GM18873 (cell line): ENCODE data around the gene DVL1.

Source experiments
- ATAC-seq: cut with Tn5 transposase; IDR thresholded peaks from one replicate; pipeline ENCODE4 v1.9.1; 2021; ENCODE audit warnings: mild to moderate bottlenecking, moderate library complexity, moderate number of reproducible peaks; ENCODE audit not compliant: unreplicated experiment, low FRiP score

Gene DVL1

GRCh38 chr1:1314678-1315335 lies 34.4 kb downstream of the DVL1 start:
- ATAC-seq = no peak

DNA sequence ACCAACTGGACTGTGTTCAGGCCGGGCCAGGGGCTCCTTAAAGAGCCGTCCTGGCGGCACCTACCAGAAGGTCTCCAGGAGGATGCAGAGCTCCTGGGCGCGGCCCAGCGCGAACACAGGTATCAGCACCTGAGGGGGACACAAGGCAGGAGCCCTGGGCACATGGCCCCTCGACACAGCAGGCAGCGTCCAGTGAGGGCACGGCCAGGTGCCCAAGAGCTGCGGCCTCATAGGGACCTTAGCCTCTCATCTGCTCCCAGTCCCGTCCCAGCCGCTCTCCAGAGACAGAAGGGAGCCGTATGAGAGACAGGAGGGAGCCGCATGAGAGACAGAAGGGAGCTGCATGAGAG lies 35.0 kb downstream of the DVL1 start:
- no peak for ATAC-seq

- no peak for ATAC-seq
These were observed 35.5 kb downstream of the DVL1 start for GRCh38 chr1:1313500-1314236.

DNA sequence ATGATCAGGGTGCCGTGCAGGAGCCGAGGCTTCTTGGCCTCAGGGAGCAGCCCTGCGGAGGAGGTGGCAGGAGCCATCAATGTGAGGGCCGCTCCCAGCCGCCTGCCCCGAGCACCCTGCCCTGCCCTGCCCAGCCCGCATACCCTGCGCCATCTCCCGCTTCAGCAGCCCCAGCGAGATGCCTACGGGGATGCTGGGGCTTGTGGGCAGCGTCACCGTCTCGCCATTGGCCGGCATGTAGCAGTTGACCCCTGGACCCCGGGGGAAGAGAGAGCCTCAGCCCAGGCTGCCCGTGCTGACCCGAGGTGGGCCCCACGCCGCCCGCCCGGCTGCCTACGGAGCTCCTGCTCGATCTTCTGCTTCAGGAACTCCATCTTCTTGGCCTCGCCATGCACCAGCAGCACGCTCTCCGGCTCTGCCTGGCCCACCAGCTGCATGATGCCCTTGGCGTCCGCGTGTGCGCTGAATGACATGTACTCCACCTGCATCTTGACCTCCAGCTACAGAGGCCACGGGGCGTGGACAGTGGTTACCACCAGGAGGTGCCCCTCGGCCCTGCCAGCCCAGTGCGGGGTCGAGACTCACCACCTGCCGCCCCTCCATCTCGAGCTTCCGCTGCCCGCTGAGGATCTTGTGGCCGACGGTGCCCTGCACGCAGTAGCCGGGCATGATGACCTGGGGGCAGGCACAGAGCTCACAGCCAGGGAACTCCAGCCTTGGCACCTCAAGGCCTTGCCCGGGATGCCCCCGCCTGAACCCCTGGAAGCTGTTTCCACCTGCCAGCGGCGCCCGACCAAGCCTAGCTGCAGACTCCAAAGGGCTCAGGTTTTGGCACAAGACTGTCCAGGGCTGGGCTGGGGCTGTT lies 36.5 kb downstream of the DVL1 start:
- no peak for ATAC-seq

DNA sequence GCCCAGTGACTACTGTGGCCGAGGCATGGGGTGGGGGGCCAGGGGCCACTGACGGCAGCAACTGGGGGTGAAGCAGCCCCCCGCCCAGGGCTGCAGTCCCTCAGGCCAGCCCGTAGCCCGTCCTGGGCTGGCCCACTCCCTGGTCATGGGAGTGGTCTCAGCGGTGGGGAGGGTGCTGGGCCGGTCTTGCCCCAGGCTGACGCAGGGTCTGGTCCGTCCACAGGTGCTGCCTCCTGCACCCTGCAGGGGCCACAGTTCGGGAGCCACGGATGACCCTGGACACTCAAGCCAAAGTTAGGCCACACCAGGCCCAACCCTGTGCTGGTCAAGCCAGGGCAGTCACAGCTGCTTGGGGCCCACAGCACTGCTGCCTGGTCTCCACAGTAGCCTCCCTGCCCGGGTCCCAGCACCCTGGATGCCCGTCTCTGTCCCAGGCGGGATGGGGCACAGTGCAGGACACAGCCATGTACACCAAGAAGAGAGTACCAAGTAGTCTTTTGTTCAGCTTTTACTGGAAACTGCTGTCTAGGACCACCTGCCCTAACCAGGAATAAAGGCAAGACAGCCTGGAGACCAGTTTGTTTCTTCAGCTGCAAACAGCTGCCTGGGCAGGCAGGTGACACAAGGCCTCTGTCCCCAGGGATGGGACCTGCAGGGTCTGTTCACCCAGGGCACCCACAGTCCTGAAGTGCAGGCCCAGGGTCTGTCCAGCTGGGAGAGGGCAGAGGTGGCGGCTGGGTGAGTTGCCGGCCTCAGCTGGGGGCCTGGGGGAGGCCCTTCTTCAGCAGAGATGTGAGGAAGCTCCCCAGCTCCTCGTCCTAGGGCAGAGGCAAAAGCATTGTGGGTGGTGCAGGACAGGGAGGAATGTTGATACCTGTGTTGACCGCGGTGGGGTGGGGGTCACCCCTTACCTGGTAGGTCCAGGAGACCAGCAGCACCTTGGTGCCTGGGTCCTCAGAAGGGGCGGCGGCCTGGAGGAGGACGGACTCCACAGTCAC lies 37.8 kb downstream of the DVL1 start:
- ATAC-seq = no peak

DNA sequence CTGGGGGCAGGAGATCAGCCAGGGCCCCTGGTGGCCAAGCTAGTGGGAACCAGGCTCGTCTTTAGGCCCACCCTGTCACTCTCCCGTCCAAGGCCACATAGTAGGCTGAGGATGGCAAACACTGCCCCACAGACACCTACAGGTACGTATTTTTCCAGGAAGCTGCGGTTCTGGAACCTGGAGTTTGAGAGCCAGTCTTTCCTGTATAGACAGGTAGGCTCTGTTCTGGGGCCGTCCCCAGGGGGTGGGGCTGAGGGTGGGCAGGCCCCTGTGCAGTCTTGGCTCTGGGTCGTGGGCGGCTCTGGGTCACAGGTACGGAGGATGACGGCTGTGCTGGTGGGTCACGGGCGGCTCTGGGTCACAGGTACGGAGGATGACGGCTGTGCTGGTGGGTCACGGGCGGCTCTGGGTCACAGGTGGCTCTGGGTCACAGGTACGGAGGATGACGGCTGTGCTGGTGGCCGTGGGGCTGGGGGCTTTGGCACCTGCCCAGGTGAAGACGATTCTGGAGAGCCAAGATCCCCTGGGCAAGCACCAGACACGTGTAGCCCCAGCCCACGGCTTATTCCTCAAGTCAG lies 38.7 kb downstream of the DVL1 start:
- no peak for ATAC-seq

- no peak for ATAC-seq
These were observed 39.2 kb downstream of the DVL1 start for GRCh38 chr1:1310109-1310385.

- no peak for ATAC-seq
These were observed 39.7 kb downstream of the DVL1 start for GRCh38 chr1:1309251-1310108.

- peak; percentile 1 for ATAC-seq
These were observed 40.4 kb downstream of the DVL1 start for GRCh38 chr1:1308756-1309250.

- peak; percentile 47 for ATAC-seq
These were observed 41.1 kb downstream of the DVL1 start, which contains the start of the genes ACAP3 and PUSL1 for GRCh38 chr1:1307923-1308755. Gene ACAP3 (minus strand): TSS chr1:1307930. CDS start chr1:1307815, 115 bp downstream. Gene PUSL1 (plus strand): TSS chr1:1308597. CDS start chr1:1308644, 47 bp downstream.

- no peak for ATAC-seq
These were observed 41.8 kb downstream of the DVL1 start for GRCh38 chr1:1307261-1307922.

DNA sequence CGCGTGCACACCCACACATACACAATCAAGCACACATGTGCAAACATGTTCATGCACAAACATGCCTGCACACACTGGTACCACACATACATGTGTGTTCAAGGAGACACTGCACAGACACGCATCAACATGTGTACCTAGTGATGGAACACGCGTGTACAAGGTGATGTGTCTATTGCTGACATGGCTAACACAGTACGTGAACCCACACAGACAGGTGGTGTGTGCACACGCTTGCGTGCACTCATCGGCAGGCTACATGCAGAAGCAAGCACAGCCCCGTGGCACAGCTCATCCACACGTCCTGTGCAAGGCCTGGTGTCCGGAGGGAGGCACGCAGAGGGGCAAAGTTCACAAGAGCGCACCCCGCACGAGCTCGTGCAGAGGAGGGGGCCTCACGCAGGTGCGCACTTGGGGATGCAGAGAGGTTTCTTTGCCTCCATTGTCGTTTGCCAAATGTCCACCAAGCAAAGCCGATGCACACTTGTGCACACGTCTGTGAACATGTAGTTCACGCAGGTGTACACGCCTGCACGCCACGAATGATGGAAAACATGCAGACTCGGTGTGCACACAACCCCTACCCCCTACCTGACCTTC lies 42.5 kb downstream of the DVL1 start:
- ATAC-seq = no peak

DNA sequence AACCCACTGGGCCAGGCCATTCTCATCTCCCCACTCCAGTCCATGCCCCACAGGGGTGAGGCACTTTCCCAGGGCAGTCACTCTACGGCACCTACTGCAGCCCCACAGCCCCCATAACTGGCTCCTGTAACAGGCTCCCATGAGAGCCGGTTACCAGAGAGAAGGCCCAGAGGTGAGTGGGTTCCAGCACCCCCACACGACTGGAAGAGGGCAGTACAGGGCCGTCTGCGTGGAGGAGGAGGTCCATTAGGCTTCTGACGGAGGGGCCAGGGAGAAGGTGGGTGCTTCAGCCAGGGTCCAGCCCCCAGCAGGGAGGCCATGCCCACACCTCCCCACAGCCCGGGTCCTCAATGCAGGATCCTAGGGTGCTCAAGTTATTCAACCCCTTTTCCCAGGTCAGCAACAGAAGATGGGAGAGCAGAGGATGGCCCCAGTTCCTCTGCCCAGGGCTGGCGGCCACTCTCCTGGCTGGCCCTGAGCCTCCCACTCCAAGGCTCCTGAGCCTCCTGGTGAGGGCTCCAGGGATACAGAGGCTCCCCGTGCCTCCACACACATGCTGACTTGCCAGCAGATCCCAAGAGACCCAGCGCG lies 43.1 kb downstream of the DVL1 start:
- ATAC-seq = no peak

GRCh38 chr1:1305300-1306069 lies 43.7 kb downstream of the DVL1 start:
- ATAC-seq = no peak

GRCh38 chr1:1304331-1305299 lies 44.6 kb downstream of the DVL1 start:
- no peak for ATAC-seq
